HCT116 (cell line): Measurements from ENCODE around the gene UPF2.

Source experiments
- ATF3 ChIP-seq: IDR thresholded peaks from 2 replicates; pipeline ENCODE4 v1.6.1; 2012
- POLR2A ChIP-seq: IDR thresholded peaks from 2 replicates; pipeline ENCODE4 v1.7.0; 2011; ENCODE audit warnings: borderline replicate concordance; ENCODE audit not compliant: insufficient read depth, insufficient read length; ENCODE audit errors: extremely low read depth
- REST ChIP-seq: IDR thresholded peaks from 2 replicates; pipeline ENCODE4 v1.6.1; 2012; ENCODE audit warnings: low read depth

- TF ChIP-seq ATF3 (no peak), REST (no peak), POLR2A (no peak)
These were observed 8.6 kb upstream of the UPF2 start for GRCh38 chr10:12051241-12051640.
